Activated CD4-positive, alpha-beta memory T cell treated with anti-CD3 and anti-CD28 coated beads, Interleukin-2, amount 10 ng/mL, durations not matched to agents 7 days and 5 days (primary cell): ENCODE measurements around the gene SBF2. TPM values are rescaled to one million over a fixed set of nuclear protein-coding genes. Genes with fewer than 3 reads are reported as not detected.
"Not testable (repeated sequence)": the region's sequence is repeated elsewhere in the genome, so short reads cannot be mapped to it uniquely, and the experiment has no call there.

ENCODE experiments used
- CTCF ChIA-PET: fragments of 350-600 bp; sonication (Branson Sonifier 250); formaldehyde crosslinking; loops from one replicate; lab custom pipeline; 2021; ENCODE audit warnings: antibody characterized with exemption, inconsistent platforms; lab: Charles Lee
- POLR2A ChIA-PET: fragments of 350-600 bp; sonication (Branson Sonifier 250); formaldehyde crosslinking; loops from one replicate; lab custom pipeline; 2021; ENCODE audit warnings: antibody characterized with exemption; lab: Charles Lee
- DNase-seq: peaks from one replicate; pipeline ENCODE4 v3.0.0-alpha.2; 2020
- H3K27ac Mint-ChIP-seq: one replicate; pipeline ENCODE4 v1.8.0; 2021; ENCODE audit warnings: mild to moderate bottlenecking, mixed read lengths
- H3K27me3 Mint-ChIP-seq: one replicate; pipeline ENCODE4 v1.8.0; 2021; ENCODE audit warnings: mixed read lengths
- H3K36me3 Mint-ChIP-seq: one replicate; pipeline ENCODE4 v1.8.0; 2021; ENCODE audit warnings: low read depth, mixed read lengths
- H3K4me1 Mint-ChIP-seq: one replicate; pipeline ENCODE4 v1.8.0; 2021; ENCODE audit warnings: mixed read lengths
- H3K4me3 Mint-ChIP-seq: one replicate; pipeline ENCODE4 v1.8.0; 2021; ENCODE audit warnings: mild to moderate bottlenecking, mixed read lengths
- H3K9me3 Mint-ChIP-seq: one replicate; pipeline ENCODE4 v1.8.0; 2021; ENCODE audit warnings: mixed read lengths
- total RNA-seq, 2 experiments: library from RNA; stranded (reverse); gene quantifications; one replicate each; pipeline ENCODE4 v1.2.3, GENCODE V29; 2021

The SBF2 gene
- total RNA-seq, 2 experiments from 2014 or later, result 6.4 to 9.0 TPM

- Mint-ChIP-seq H3K27me3 (no peaks in the 10 kb centered on the region), H3K4me3 (no peak overlapping the region), H3K9me3 (no peaks in the 10 kb centered on the region), H3K4me1 (no peaks in the 10 kb centered on the region), H3K27ac (no peak overlapping the region), H3K36me3 (no peaks in the 10 kb centered on the region)
- no peak for DNase-seq
- ChIA-PET CTCF (interaction anchor here (0.6 kb wide), 1 partner anchor 92 kb away, joined by 3 read pairs; no protein-coding TSS in a partner anchor), POLR2A (no interaction called here)
Measured at GRCh38 chr11:9962722-9963121, 331.3 kb downstream of the SBF2 start.

- Mint-ChIP-seq H3K9me3 (no peaks in the 10 kb centered on the region), H3K4me1 (no peaks in the 10 kb centered on the region), H3K27me3 (no peaks in the 10 kb centered on the region), H3K27ac (no peak overlapping the region), H3K4me3 (no peak overlapping the region), H3K36me3 (no peaks in the 10 kb centered on the region)
- ChIA-PET POLR2A (no interaction called here), CTCF (no interaction called here)
- no peak for DNase-seq
Measured at GRCh38 chr11:9957072-9957471, 336.9 kb downstream of the SBF2 start.

GRCh38 chr11:9956483-9956882 lies 337.5 kb downstream of the SBF2 start:
- no peaks in the 10 kb centered on the region for H3K27me3 Mint-ChIP-seq
- CTCF ChIA-PET, result no interaction called here

GRCh38 chr11:9955391-9955790 lies 338.6 kb downstream of the SBF2 start:
- H3K36me3 Mint-ChIP-seq, result no peaks in the 10 kb centered on the region
- H3K4me1 Mint-ChIP-seq, result no peaks in the 10 kb centered on the region
- no peak for DNase-seq
- CTCF ChIA-PET, result no interaction called here
- no peak overlapping the region for H3K27ac Mint-ChIP-seq
- POLR2A ChIA-PET, result no interaction called here
- no peaks in the 10 kb centered on the region for H3K27me3 Mint-ChIP-seq
- H3K4me3 Mint-ChIP-seq, result no peak overlapping the region
- H3K9me3 Mint-ChIP-seq, result no peaks in the 10 kb centered on the region

More at GRCh38 chr11:9956483-9956882, 337.5 kb downstream of the SBF2 start:
- POLR2A ChIA-PET, result no interaction called here
- Mint-ChIP-seq H3K27ac (no peak overlapping the region), H3K9me3 (no peaks in the 10 kb centered on the region), H3K4me3 (no peak overlapping the region), H3K4me1 (no peaks in the 10 kb centered on the region), H3K36me3 (no peaks in the 10 kb centered on the region)
- no peak for DNase-seq

GRCh38 chr11:9953994-9954626 lies 339.9 kb downstream of the SBF2 start:
- ChIA-PET POLR2A (no interaction called here), CTCF (no interaction called here)
- H3K27ac Mint-ChIP-seq, result no peak overlapping the region
- H3K4me3 Mint-ChIP-seq, result no peak overlapping the region
- DNase-seq, result no peak
- no peaks in the 10 kb centered on the region for H3K9me3 Mint-ChIP-seq
- no peaks in the 10 kb centered on the region for H3K4me1 Mint-ChIP-seq
- H3K27me3 Mint-ChIP-seq, result no peaks in the 10 kb centered on the region
- no peaks in the 10 kb centered on the region for H3K36me3 Mint-ChIP-seq

- no peak for DNase-seq
- Mint-ChIP-seq H3K27ac (no peak overlapping the region), H3K27me3 (no peaks in the 10 kb centered on the region), H3K4me3 (no peak overlapping the region), H3K36me3 (no peaks in the 10 kb centered on the region), H3K9me3 (no peaks in the 10 kb centered on the region), H3K4me1 (no peaks in the 10 kb centered on the region)
- ChIA-PET CTCF (no interaction called here), POLR2A (no interaction called here)
Measured at GRCh38 chr11:9952511-9953196, 341.4 kb downstream of the SBF2 start.

- Mint-ChIP-seq H3K27me3 (no peaks in the 10 kb centered on the region), H3K9me3 (no peaks in the 10 kb centered on the region), H3K36me3 (no peaks in the 10 kb centered on the region), H3K4me3 (no peak overlapping the region), H3K4me1 (no peaks in the 10 kb centered on the region), H3K27ac (no peak overlapping the region)
- ChIA-PET POLR2A (no interaction called here), CTCF (no interaction called here)
- DNase-seq, result no peak
Measured at GRCh38 chr11:9951807-9952206, 342.2 kb downstream of the SBF2 start.

- Mint-ChIP-seq H3K36me3 (no peaks in the 10 kb centered on the region), H3K27me3 (no peaks in the 10 kb centered on the region), H3K4me3 (no peak overlapping the region), H3K9me3 (no peaks in the 10 kb centered on the region), H3K4me1 (no peaks in the 10 kb centered on the region), H3K27ac (no peak overlapping the region)
- CTCF ChIA-PET, result no interaction called here
- POLR2A ChIA-PET, result no interaction called here
- DNase-seq, result no peak
Measured at GRCh38 chr11:9950462-9950861, 343.6 kb downstream of the SBF2 start.

- Mint-ChIP-seq H3K9me3 (no peaks in the 10 kb centered on the region), H3K27me3 (no peaks in the 10 kb centered on the region)
Measured at GRCh38 chr11:9947231-9947864, 346.7 kb downstream of the SBF2 start.

GRCh38 chr11:9945680-9946079 lies 348.3 kb downstream of the SBF2 start:
- H3K4me1 Mint-ChIP-seq, DNase-seq, H3K27me3 Mint-ChIP-seq, H3K9me3 Mint-ChIP-seq, H3K36me3 Mint-ChIP-seq, POLR2A ChIA-PET, H3K4me3 Mint-ChIP-seq, H3K27ac Mint-ChIP-seq, CTCF ChIA-PET: not testable (repeated sequence)

More at GRCh38 chr11:9947231-9947864, 346.7 kb downstream of the SBF2 start:
- POLR2A ChIA-PET, result no interaction called here
- no peak for DNase-seq
- no peaks in the 10 kb centered on the region for H3K36me3 Mint-ChIP-seq
- no peak overlapping the region for H3K27ac Mint-ChIP-seq
- H3K4me3 Mint-ChIP-seq, result no peak overlapping the region
- H3K4me1 Mint-ChIP-seq, result no peaks in the 10 kb centered on the region
- CTCF ChIA-PET, result no interaction called here

- Mint-ChIP-seq H3K27ac (no peak overlapping the region), H3K36me3 (no peaks in the 10 kb centered on the region), H3K4me3 (no peak overlapping the region), H3K4me1 (no peaks in the 10 kb centered on the region), H3K9me3 (no peaks in the 10 kb centered on the region), H3K27me3 (no peaks in the 10 kb centered on the region)
- ChIA-PET POLR2A (no interaction called here), CTCF (no interaction called here)
- no peak for DNase-seq
Measured at GRCh38 chr11:9943386-9944110, 350.5 kb downstream of the SBF2 start.

- ChIA-PET POLR2A (no interaction called here), CTCF (no interaction called here)
- no peaks in the 10 kb centered on the region for H3K27me3 Mint-ChIP-seq
- no peaks in the 10 kb centered on the region for H3K9me3 Mint-ChIP-seq
- no peak for DNase-seq
- no peak overlapping the region for H3K27ac Mint-ChIP-seq
- no peak overlapping the region for H3K4me3 Mint-ChIP-seq
- no peaks in the 10 kb centered on the region for H3K36me3 Mint-ChIP-seq
- no peaks in the 10 kb centered on the region for H3K4me1 Mint-ChIP-seq
Measured at GRCh38 chr11:9941991-9942390, 352.0 kb downstream of the SBF2 start.

- H3K27me3 Mint-ChIP-seq, H3K27ac Mint-ChIP-seq, DNase-seq, H3K9me3 Mint-ChIP-seq, H3K36me3 Mint-ChIP-seq, H3K4me3 Mint-ChIP-seq, POLR2A ChIA-PET, H3K4me1 Mint-ChIP-seq, CTCF ChIA-PET: not testable (repeated sequence)
Measured at GRCh38 chr11:9939150-9939549, 354.9 kb downstream of the SBF2 start.
